Motor neuron (in vitro differentiated cells): ENCODE measurements around the gene DDX47. TPM values are rescaled to one million over a fixed set of nuclear protein-coding genes. Genes with fewer than 3 reads are reported as not detected.
"Not testable (repeated sequence)": the region's sequence is repeated elsewhere in the genome, so short reads cannot be mapped to it uniquely, and the experiment has no call there.

ENCODE experiments used
- ATAC-seq, 8 experiments: fragments of 200-7000 bp; cut with Tn5 transposase; replicated peaks in 6 of 8; 2 replicates each; pipeline ENCODE4 v1.8.0; 2021; ENCODE audit warnings: mild to moderate bottlenecking in 8 of 8, moderate library complexity in 8 of 8
- H3K27ac ChIP-seq, 2 donors: fragments of 250-450 bp; sonication (Bioruptor Pico); 2 replicates each; pipeline ENCODE4 v1.9.0; 2021; ENCODE audit warnings: antibody characterized with exemption in 2 of 2, mild to moderate bottlenecking in 2 of 2, moderate library complexity in 1 of 2
- H3K4me1 ChIP-seq, 2 donors: fragments of 250-450 bp; sonication (Bioruptor Pico); replicated peaks in 1 of 2; 2 replicates each; pipeline ENCODE4 v1.6.1; 2021; ENCODE audit warnings: antibody characterized with exemption in 2 of 2, mild to moderate bottlenecking in 2 of 2, moderate library complexity in 1 of 2
- H3K4me3 ChIP-seq, 5 donors: fragments of 250-450 bp; sonication (Bioruptor Pico); 2 replicates each; pipeline ENCODE4 v1.9.0; 2021; ENCODE audit warnings: antibody characterized with exemption in 5 of 5, mild to moderate bottlenecking in 5 of 5, moderate library complexity in 4 of 5
- WGBS, 10 experiments: fragments of 450-650 bp; shearing (Covaris generic); methylation state at CpG; one replicate each; pipeline ENCODE4 v1.0.0; 2022; 5-methylcytosine and 5-hydroxymethylcytosine counted together
- in situ Hi-C, 9 experiments: fragments of 400-800 bp; cut with MboI; loops; one replicate each; pipeline ENCODE4 v1.15.0; 2021; ENCODE audit warnings: low sequenced_read_pairs in 9 of 9, low pct_unique_long_range_greater_than_20kb in 2 of 9; ENCODE audit not compliant: unreplicated experiment in 9 of 9
- total RNA-seq, 8 experiments: library from RNA; unstranded; fragments of 300-600 nt; gene quantifications; 2 replicates each; pipeline versions ENCODE4 v1.2.3 to v1.2.4, GENCODE V29; 2022

DDX47 gene
- total RNA-seq, 8 experiments from 2014 or later, result 47.8 to 77.1 (median 61.5) TPM

DNA sequence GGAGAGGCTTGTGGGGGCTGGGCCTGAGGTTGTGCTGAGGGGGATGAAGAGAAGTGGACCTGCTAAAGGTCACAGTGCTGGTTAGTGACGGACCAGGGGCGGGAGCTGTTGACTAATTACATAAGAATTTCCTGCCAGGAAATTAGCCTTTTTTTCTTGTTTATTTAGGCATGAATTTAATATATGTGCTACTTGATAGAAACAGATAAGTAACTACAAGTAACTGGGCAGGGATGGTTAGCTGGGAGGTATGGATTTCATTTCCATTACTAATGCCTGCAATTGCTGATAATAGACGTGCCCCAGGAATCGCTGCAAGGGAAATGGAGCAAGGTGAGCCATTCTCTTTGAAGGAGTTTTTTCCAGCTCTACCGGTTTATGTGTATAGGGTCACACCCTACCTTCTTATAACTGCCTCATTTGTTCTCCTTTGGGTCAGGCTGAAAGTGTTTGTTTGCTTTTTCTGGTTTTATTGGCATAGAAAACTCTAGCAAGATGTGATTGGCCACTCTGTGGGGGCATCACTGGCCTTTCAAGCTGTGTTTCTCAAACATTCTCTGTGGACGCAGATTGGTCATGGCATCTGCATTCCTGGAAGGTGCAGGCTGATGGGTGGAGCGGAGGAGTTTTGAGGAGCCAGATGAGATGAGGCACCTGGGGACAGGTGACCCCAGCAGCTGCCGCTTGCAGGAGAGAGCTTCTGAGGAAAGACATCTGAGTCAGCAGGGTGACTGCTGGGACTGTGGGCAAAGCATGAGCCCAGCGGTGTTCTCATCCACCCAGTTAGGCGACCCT, 59.2 kb downstream of the DDX47 start:
- WGBS, 10 experiments, result 20 to 89% (median 74%) methylated on average over 2 to 8 of the region's 10 CpGs; no CpG with 5 or more reads in 2 of the 10 experiments
- Histone ChIP-seq H3K27ac (no peak overlapping the region), H3K4me3 (no peak overlapping the region), H3K4me1 (no peaks in the 10 kb centered on the region)
- peak in 3 of 8 experiments; percentile 52 to 56 (median 55) for ATAC-seq
- in situ Hi-C loops, result no loop called here

DNA sequence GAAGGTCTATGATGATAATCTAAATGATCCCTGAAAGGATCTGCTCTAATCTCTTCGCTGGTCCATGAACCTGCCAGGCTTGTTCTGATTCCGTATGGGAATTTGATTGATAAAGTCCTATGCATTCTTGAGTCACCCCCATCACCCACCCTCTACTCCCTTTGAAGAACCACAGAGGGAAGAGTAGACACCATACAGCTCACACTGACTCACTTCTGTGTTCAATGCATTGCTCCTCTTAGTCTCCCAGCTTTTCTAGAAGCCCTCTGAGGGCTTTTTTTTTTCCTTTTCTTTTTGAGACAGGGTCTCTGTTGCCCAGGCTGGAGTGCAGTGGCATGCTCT, 59.8 kb downstream of the DDX47 start:
- no peaks in the 10 kb centered on the region for H3K4me1 ChIP-seq
- H3K4me3 ChIP-seq, result no peak overlapping the region
- WGBS, 10 experiments, result 88 to 100% (median 100%) methylated on average over 1 to 2 of the region's 2 CpGs; no CpG with 5 or more reads in 5 of the 10 experiments
- no peak for ATAC-seq
- in situ Hi-C loops, result no loop called here
- no peak overlapping the region for H3K27ac ChIP-seq

DNA sequence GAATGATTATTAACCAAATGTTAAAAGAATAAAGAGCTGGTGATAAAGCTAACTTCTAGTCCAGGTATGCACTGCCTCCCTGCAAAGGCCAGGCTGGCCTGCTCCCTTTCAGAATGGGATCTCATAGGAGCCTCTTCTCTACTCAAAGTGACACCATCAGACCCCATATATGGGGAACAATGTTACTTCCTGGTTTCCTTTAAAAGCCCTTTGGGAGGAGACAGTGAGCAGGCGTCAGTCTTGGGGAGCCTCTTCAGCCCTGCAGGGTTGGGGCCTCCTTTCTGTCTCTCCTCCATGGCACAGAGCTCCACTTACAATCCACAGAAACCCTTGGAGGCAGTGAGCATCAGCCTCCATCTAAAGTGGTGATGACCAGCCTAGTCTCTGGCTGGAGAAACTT, 60.9 kb downstream of the DDX47 start:
- no peak for ATAC-seq
- Histone ChIP-seq H3K27ac (no peak overlapping the region), H3K4me3 (no peak overlapping the region), H3K4me1 (no peaks in the 10 kb centered on the region)
- 60 to 100% (median 80%) methylated on average over 1 of the region's 1 CpG; no CpG with 5 or more reads in 5 of the 10 experiments for WGBS, 10 experiments
- in situ Hi-C loops, result no loop called here

DNA sequence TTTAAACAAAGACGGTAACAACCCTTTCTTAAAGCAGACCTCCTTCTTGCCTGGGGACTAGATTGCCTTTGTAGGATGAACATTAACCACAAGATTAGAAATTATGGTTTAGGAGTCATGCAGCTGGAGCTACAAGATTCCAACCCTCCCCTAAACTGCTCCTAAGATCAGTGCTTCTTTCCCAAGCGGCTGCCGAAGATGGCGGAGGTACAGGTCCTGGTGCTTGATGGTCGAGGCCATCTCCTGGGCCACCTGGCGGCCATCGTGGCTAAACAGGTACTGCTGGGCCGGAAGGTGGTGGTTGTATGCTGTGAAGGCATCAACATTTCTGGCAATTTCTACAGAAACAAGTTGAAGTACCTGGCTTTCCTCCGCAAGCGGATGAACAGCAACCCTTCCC, 62.2 kb downstream of the DDX47 start:
- H3K27ac ChIP-seq, ATAC-seq, H3K4me3 ChIP-seq, H3K4me1 ChIP-seq, in situ Hi-C loops: not testable (repeated sequence)
- WGBS, 10 experiments, result 90 to 100% (median 95%) methylated on average over 1 to 4 of the region's 10 CpGs; no CpG with 5 or more reads in 7 of the 10 experiments

DNA sequence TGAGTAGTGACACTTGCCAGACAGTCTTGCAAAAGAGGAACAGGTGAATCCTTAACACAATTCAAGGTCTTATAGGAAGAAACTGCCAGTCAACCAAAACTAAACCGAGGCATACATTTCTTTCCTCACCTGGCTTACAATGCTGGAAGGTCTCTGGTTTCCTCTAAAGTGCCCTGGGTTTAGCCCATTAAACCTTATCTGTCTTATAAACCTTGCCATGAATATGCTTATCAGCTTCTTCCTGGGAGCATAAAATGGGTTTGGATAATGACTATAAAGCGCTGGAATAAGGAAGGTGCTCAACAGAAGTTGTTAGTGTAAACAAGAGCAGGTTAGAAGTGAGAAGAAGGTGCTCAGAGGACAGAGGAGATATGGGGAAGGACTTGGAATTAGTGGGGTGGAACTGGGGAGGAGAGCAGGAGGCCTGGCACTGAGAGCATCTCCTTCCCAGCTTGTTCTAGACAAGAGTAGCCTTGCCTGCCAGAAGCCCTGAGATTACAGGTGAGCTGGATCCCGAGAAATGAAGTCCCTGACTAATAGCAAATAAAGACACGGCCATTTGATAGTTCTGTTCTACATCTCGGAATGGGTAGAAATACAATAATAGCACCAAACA, 64.1 kb downstream of the DDX47 start:
- in situ Hi-C loops, result no loop called here
- H3K27ac ChIP-seq, result no peak overlapping the region
- WGBS, 10 experiments, result 11 to 100% (median 88%) methylated on average over 2 to 5 of the region's 5 CpGs; no CpG with 5 or more reads in 1 of the 10 experiments
- peak in 1 of 8 experiments; percentile 29 for ATAC-seq
- no peak overlapping the region for H3K4me3 ChIP-seq
- no peaks in the 10 kb centered on the region for H3K4me1 ChIP-seq

DNA sequence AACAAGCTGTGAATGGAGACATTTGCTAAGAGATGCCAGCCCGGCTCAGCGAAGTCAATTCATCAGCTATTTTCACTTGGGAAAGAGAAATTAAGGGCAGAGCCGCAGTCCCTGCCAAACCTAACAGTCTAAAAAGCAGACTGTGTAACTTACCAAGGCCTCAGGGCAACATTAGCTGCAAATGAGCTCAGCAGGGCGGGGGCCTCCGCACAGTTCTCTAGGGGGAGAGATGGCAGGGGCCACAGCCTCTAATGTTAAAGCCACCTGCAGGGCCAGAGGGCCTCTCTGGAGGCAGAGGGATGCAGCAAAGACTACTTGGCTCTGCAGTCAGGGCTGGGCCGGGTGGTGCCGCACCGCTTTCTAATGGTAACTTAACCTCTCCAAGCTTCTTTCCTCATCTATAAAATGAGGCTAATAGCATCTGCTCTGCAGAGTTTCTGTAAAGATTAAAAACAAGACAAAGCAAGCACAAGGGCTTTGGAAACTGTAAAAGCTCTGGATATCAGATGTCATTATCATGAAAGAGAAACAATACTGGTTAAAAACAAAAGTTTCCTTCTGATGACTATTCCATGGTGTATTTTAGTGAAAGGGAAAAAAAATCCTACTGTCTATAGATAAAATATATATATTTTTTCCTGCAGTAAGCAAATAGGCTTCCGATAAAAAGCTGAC, 64.8 kb downstream of the DDX47 start:
- H3K27ac ChIP-seq, result no peak overlapping the region
- 0 to 100% (median 61%) methylated on average over 1 to 7 of the region's 9 CpGs; no CpG with 5 or more reads in 2 of the 10 experiments for WGBS, 10 experiments
- in situ Hi-C loops, result no loop called here
- peak in 3 of 8 experiments; percentile 86 to 90 (median 88) for ATAC-seq
- no peak overlapping the region for H3K4me3 ChIP-seq
- no peaks in the 10 kb centered on the region for H3K4me1 ChIP-seq

Other genes starting within 250 kb of the DDX47 start
- gene CREBL2, start 201.5 kb upstream of the DDX47 start, total RNA-seq, result 10 to 100 TPM; 13.4 to 27.1 (median 16.6) TPM
- gene GPR19, start 117.2 kb upstream of the DDX47 start, total RNA-seq, result 10 to 100 TPM in 5 of 8 experiments, under 1 TPM in 2, not detected in 1; 0.25 to 37.7 (median 17.6) TPM
- gene CDKN1B, start 96.0 kb upstream of the DDX47 start, total RNA-seq, result 10 to 100 TPM; 16.6 to 89.8 (median 68.6) TPM
- gene APOLD1, start 27.7 kb upstream of the DDX47 start, total RNA-seq, result 10 to 100 TPM in 3 of 8 experiments, 1 to 10 TPM in 5; 2.0 to 29.5 (median 4.2) TPM
- gene GPRC5A, start 78.2 kb downstream of the DDX47 start, total RNA-seq, result 10 to 100 TPM in 3 of 8 experiments, 1 to 10 TPM in 3, under 1 TPM in 2; 0.21 to 72.8 (median 3.4) TPM
- 1 to 10 TPM in 2 of 8 experiments, under 1 TPM in 3, not detected in 3; 0.66 to 4.7 (median 0.88) TPM for gene GPRC5D, start 138.8 kb downstream of the DDX47 start, total RNA-seq
- 10 to 100 TPM in 7 of 8 experiments, 1 to 10 TPM in 1; 6.8 to 25.3 (median 17.1) TPM for gene HEBP1, start 186.9 kb downstream of the DDX47 start, total RNA-seq
- 10 to 100 TPM in 5 of 8 experiments, 1 to 10 TPM in 3; 3.8 to 29.0 (median 23.4) TPM for gene FAM234B, start 231.0 kb downstream of the DDX47 start, total RNA-seq